Dendritic cell treated with granulocyte-macrophage colony-stimulating factor and Interleukin-4, amounts not matched to agents 40 ng/mL and 50 ng/mL, for 4 days (primary cell): ENCODE data around the gene CLDN34.

Source experiments
- H3K27ac Mint-ChIP-seq: one replicate; pipeline ENCODE4 v1.8.0; 2022; ENCODE audit warnings: mild to moderate bottlenecking, mixed read lengths
- H3K27me3 Mint-ChIP-seq: one replicate; pipeline ENCODE4 v1.8.0; 2022; ENCODE audit warnings: mild to moderate bottlenecking, mixed read lengths
- H3K36me3 Mint-ChIP-seq: one replicate; pipeline ENCODE4 v1.8.0; 2022; ENCODE audit warnings: low read depth, mixed read lengths
- H3K4me1 Mint-ChIP-seq: one replicate; pipeline ENCODE4 v1.8.0; 2022; ENCODE audit warnings: low read depth, mixed read lengths
- H3K4me3 Mint-ChIP-seq: one replicate; pipeline ENCODE4 v1.8.0; 2022; ENCODE audit warnings: mild to moderate bottlenecking, moderate library complexity, mixed read lengths
- H3K9me3 Mint-ChIP-seq: one replicate; pipeline ENCODE4 v1.8.0; 2022; ENCODE audit warnings: mixed read lengths
- intact Hi-C: fragments of 100-400 bp; cut with micrococcal nuclease; formaldehyde crosslinking; loops from one replicate; pipeline ENCODE4 v1.15.0; 2022

CLDN34 gene, protein sequence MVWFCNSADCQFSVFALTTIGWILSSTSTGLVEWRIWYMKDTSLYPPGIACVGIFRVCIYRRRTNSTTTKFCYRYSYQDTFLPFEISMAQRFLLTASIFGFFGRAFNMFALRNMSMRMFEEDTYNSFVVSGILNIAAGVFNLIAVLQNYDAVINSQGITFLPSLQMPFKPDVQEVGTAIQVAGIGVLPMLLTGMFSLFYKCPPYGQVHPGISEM

DNA sequence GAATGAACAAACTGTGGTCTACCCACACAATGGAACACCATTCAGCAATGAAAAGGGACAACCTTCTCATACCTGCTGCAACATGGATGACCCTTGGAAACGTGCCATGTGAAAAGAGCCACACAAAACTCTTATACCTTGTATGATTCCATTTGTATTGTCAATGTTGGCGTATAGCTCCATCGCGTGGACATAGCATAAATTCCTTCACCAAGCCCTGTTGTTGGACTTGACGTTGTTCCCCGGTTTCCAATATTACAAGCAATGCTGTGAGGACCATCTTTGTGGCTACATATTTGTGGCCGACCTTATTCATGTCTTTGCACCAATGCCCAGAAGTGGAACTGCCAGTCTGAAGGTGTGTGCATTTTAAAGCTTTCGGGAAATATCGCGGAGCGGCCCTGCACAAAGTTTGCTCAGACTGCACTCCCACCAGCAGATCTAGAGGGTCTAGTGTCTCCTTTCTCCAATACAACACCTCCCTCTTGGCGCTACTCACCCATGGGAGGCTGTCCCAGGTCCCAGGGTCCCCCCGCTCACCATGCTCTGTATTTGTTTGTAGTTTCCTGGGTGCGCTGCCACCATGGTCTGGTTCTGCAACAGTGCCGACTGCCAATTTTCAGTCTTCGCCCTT, at the start of gene CLDN34:
TSS of gene CLDN34 (plus strand) at position 584 of the 634 bp plus-strand sequence. CDS start at position 584, 0 bp downstream.
- Mint-ChIP-seq H3K36me3 (no peaks in the 10 kb centered on the region), H3K4me1 (no peaks in the 10 kb centered on the region), H3K9me3 (no peaks in the 10 kb centered on the region), H3K4me3 (no peak within 1 kb of the TSS), H3K27ac (no peak within 1 kb of the TSS), H3K27me3 (no peaks in the 10 kb centered on the region)
- intact Hi-C loops, result no loop called here

DNA sequence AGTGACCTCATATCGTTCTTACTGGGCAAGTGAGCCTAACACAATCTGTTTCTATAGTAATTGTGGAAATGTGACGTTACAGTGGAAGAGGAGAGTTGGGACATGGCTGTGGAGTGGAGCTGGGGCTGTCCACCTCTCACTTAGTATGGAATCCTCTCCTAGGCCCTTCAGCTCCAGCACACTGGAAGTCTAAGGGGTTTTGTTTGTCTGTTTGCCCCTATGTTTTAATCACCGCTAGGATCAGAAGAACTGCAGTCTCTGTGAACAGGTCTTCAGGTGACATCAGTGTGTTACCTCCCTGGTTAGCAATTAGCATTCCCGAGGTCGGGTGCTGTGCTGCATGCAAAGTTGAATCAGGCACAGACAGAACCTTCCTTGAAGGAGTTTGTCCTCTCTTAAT, 49.3 kb upstream of the CLDN34 start:
- Mint-ChIP-seq H3K9me3 (peaks cover 10% of the 10 kb centered on the region), H3K4me1 (no peaks in the 10 kb centered on the region), H3K27ac (no peak overlapping the region), H3K27me3 (peaks cover 16% of the 10 kb centered on the region), H3K36me3 (no peaks in the 10 kb centered on the region), H3K4me3 (no peak overlapping the region)
- intact Hi-C loops, result no loop called here

DNA sequence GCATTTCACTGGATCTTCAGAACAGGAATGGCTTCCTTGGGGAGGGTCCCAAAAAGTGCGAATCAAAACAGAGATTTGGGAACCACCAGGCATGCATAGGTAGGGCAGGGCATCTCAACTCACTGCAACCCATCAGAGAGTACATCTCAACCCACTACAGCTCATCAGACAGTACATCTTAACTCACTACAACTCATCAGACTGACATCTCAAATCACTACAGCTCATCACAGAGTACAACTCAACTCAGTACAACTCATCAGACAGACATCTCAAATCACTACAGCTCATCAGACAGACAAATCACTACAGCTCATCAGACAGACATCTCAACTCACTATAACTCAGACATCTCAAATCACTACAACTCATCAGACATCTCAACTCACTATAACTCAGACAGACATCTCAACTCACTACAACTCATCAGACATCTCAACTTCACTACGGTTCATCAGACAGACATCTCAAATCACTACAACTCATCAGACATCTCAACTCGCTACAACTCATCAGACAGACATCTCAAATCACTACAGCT, 47.5 kb upstream of the CLDN34 start:
- no peak overlapping the region for H3K27ac Mint-ChIP-seq
- intact Hi-C loops, result no loop called here
- peaks cover 9% of the 10 kb centered on the region for H3K27me3 Mint-ChIP-seq
- H3K4me3 Mint-ChIP-seq, result no peak overlapping the region
- H3K36me3 Mint-ChIP-seq, result no peaks in the 10 kb centered on the region
- no peaks in the 10 kb centered on the region for H3K4me1 Mint-ChIP-seq
- peaks cover 10% of the 10 kb centered on the region for H3K9me3 Mint-ChIP-seq

DNA sequence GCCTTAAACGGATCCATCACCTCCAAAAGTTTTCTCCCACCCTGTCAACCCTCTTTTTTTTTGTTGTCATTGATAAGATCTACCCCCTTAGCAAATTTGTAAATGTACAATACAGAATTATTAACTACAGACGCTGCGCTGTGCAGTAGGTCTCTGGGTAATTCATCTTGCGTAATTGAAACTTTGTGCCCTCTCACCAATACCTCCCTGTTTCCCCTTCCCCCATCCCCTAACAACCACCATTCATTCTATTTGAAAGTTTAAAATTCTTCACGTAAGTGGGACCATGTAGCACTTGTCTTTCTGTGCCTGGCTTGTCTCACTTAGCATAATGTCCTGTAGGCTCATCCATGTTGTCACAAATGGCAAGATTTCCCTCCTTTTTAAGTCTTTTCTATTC, 45.8 kb upstream of the CLDN34 start:
- peaks cover 10% of the 10 kb centered on the region for H3K9me3 Mint-ChIP-seq
- peaks cover 9% of the 10 kb centered on the region for H3K27me3 Mint-ChIP-seq
- no peaks in the 10 kb centered on the region for H3K4me1 Mint-ChIP-seq
- no peak overlapping the region for H3K27ac Mint-ChIP-seq
- H3K4me3 Mint-ChIP-seq, result no peak overlapping the region
- H3K36me3 Mint-ChIP-seq, result no peaks in the 10 kb centered on the region
- intact Hi-C loops, result no loop called here

DNA sequence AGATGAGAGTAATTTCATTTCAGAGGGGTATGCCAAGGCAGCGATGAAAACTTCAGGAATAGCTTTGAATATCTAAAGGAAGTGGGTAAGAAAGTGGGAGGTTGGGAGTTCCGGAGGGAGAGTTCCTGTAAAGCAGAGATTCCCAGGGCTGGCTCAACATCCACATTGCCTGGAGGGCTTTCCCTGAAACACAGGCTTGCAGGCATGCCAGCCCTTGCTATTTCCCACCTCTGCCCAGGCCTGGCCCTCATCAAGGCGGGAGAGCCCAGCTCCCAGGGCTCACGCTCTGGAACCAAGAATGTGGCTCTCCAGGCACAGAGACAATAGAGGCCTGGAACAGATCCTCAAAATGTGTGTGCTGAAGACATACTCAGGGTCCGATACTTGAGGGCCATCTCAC, 43.8 kb upstream of the CLDN34 start:
- no peaks in the 10 kb centered on the region for H3K4me1 Mint-ChIP-seq
- intact Hi-C loops, result no loop called here
- H3K27me3 Mint-ChIP-seq, result peaks cover 6% of the 10 kb centered on the region
- no peak overlapping the region for H3K27ac Mint-ChIP-seq
- H3K9me3 Mint-ChIP-seq, result peaks cover 10% of the 10 kb centered on the region
- H3K4me3 Mint-ChIP-seq, result no peak overlapping the region
- no peaks in the 10 kb centered on the region for H3K36me3 Mint-ChIP-seq

DNA sequence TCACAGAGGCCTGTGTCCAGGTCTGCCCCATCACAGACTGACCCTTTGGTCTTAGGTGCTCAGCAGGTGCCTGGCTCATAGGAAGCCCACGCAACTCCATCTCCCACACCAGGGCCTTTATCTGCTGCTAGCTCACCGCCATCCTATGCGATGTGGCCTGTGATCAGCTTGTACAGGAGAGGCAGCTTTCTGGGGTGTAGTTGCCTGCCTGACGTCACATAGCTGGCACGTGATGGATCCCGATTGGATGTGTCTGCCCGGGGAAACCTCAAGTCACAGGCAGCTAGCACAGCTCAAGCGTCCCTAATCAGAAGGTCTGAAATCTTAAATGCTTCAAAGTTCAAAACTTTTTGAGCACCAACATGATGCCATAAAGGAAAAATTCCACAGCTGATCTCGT, 41.2 kb upstream of the CLDN34 start:
- H3K4me1 Mint-ChIP-seq, result no peaks in the 10 kb centered on the region
- no peaks in the 10 kb centered on the region for H3K36me3 Mint-ChIP-seq
- H3K27me3 Mint-ChIP-seq, result no peaks in the 10 kb centered on the region
- no peak overlapping the region for H3K27ac Mint-ChIP-seq
- H3K4me3 Mint-ChIP-seq, result no peak overlapping the region
- H3K9me3 Mint-ChIP-seq, result peaks cover 8% of the 10 kb centered on the region
- intact Hi-C loops, result no loop called here

DNA sequence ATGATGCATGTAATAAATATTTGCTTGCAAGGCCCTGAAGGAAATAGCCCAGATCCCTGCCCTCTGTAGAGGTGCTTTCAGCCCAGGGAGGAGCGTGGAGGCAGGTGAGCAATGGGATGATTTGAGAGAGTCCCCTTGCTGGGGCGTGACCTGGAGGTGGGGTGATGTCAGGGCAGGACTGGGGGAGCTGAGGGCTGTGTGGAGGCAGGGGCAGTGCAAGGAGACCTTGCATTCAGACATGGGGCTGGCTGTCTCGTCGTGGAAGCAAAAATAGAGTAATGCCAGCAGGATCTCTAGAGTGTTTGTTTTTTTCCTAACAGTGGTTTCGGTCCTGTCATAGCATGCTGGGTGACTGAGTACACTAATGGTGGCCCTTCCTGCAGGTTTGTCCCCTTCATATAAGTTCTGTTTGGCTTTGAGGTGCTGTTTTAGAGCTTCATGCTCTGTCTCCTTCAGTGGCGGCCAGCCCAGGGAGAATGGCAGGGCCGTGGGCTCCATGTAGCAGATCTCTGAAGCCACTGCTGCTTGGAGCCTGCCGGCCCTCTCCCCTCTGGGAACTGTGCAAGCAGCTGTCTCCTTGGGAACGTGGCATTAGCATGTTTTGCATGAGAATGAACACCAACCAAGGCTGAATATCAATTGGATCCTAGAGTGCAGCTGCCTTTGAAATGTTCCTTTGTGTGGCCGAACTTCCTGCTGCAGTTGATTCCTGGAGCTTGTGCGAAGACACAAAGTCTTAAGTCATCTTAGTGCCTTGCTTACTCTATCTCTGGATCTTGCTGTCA, 39.3 kb upstream of the CLDN34 start:
- Mint-ChIP-seq H3K27ac (no peak overlapping the region), H3K36me3 (no peaks in the 10 kb centered on the region), H3K4me1 (no peaks in the 10 kb centered on the region), H3K4me3 (no peak overlapping the region), H3K27me3 (peaks cover 2% of the 10 kb centered on the region), H3K9me3 (no peaks in the 10 kb centered on the region)
- intact Hi-C loops, result no loop called here

DNA sequence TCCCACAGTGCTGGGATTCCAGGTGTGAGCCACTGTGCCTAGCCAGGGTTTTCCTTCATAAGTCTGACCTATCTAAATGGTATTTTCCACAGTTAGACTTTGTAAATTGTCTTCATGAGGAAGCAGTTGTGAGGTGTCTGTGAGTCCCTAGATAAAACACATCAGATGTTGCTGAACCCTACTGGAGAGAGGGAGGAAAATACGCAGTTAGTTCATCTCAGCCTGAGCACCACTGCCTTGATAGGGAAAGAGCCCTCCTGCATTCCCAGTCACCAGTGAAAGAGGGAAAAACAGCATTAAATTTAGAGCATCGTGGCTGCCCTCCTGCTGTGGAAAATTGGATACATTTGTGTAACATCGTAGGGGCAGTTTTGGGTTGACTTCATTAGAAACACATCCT, 31.7 kb upstream of the CLDN34 start:
- Mint-ChIP-seq H3K27me3 (peaks cover 11% of the 10 kb centered on the region), H3K27ac (no peak overlapping the region), H3K36me3 (no peaks in the 10 kb centered on the region), H3K4me3 (no peak overlapping the region), H3K4me1 (peaks cover 4% of the 10 kb centered on the region), H3K9me3 (no peaks in the 10 kb centered on the region)
- intact Hi-C loops, result no loop called here

DNA sequence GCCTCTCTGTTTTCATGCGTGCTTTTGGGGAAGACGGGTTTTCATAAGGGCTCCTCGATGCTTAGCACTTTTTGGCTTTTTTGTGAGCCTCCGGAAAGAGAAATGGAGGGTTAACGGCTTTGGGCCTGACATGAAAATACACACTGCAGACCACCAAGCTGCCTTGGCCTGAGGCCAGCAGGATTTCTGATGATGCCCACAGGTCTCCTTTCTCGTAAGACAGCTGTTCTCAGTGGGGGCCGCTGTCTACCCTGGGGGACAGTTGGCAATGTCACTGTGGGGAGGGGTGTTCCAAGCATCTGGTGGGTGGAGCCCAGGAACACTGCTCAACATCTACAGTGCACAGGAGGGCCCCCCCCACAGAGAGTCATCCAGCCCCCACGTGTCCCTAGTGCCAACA, 29.4 kb upstream of the CLDN34 start:
- Mint-ChIP-seq H3K9me3 (no peaks in the 10 kb centered on the region), H3K4me3 (no peak overlapping the region), H3K4me1 (peaks cover 10% of the 10 kb centered on the region), H3K27ac (no peak overlapping the region), H3K27me3 (peaks cover 14% of the 10 kb centered on the region), H3K36me3 (no peaks in the 10 kb centered on the region)
- intact Hi-C loops, result no loop called here

DNA sequence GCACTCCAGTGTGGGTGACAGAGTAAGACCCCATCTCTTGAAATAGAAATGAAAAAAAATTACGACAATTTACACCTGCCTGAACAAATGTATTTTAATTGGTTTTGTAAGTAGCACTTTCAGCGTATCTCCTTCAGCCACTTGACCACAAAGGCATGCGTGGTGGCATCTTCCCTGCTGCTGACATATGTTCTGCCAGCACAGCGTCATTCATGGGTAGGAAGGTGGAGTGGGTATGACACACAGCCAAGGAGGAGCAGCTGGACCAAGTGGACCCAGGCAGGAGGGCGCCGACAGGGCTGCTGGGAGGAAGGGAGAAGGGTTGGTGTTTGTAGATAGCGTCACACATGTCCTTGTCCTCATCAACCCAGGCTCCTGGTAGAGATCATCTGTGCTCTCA, 28.6 kb upstream of the CLDN34 start:
- no peak overlapping the region for H3K4me3 Mint-ChIP-seq
- H3K9me3 Mint-ChIP-seq, result no peaks in the 10 kb centered on the region
- no peaks in the 10 kb centered on the region for H3K36me3 Mint-ChIP-seq
- peaks cover 10% of the 10 kb centered on the region for H3K4me1 Mint-ChIP-seq
- intact Hi-C loops, result no loop called here
- H3K27ac Mint-ChIP-seq, result no peak overlapping the region
- peaks cover 14% of the 10 kb centered on the region for H3K27me3 Mint-ChIP-seq

DNA sequence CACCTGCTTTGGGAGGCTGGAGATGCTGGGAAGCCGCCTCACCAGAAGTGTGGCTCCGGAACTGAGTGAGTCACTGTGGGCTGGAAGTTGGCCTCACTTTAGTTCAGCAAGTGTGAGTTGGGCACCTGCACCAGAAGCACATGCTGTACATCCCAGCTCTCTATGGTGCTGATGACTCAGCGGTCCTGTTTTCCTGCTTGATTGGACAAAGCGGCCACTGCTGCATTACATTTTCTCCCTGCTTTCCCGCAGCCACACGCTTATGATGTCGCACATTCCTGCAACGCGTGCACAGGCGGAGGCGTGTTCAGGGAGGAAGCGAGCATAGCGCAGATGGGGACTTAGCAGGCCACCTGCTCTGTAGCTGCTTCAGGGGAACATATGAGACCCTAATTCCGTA, 26.7 kb upstream of the CLDN34 start:
- no peak overlapping the region for H3K27ac Mint-ChIP-seq
- no peaks in the 10 kb centered on the region for H3K36me3 Mint-ChIP-seq
- no peak overlapping the region for H3K4me3 Mint-ChIP-seq
- H3K4me1 Mint-ChIP-seq, result peaks cover 10% of the 10 kb centered on the region
- peaks cover 14% of the 10 kb centered on the region for H3K27me3 Mint-ChIP-seq
- no peaks in the 10 kb centered on the region for H3K9me3 Mint-ChIP-seq
- intact Hi-C loops, result no loop called here

DNA sequence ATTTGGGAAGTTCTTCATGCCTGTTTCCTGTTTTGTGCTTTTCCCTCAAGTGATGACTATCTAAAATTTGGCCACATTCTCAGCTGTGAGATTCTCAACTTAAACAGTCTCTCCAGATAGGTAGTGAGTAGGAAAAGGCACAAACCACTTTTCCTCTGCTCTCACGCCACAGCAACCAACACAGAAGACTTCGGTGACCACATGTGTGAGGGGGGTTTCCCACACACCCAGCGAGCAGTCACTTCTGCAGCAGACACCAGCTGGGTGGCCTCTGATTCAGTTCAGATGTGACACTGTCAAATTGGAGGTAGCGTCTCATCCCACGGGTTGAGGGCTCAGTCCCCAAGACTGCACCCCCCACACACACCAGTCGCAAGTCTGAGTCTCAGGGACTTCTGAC, 25.1 kb upstream of the CLDN34 start:
- H3K27ac Mint-ChIP-seq, result no peak overlapping the region
- peaks cover 17% of the 10 kb centered on the region for H3K27me3 Mint-ChIP-seq
- H3K36me3 Mint-ChIP-seq, result no peaks in the 10 kb centered on the region
- no peaks in the 10 kb centered on the region for H3K9me3 Mint-ChIP-seq
- H3K4me3 Mint-ChIP-seq, result no peak overlapping the region
- intact Hi-C loops, result no loop called here
- peaks cover 10% of the 10 kb centered on the region for H3K4me1 Mint-ChIP-seq

DNA sequence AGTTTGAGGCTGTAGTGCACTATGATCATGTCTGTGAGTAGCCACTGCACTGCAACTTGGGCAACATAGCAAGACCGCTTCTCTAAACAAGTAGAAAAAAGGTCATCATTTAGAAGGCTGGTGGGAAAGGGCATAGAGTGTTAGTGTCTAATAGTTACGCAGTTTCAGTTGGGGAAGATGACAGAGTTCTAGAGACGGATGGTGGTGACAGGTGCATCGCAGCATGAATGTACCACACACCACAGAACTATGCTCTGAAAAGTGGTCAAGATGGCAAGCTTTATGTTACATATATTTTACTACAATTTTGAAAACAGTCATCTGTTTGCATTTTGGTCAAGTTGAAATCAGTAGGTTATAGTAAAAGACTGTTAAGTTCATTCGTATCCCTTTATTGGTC, 23.7 kb upstream of the CLDN34 start:
- Mint-ChIP-seq H3K27me3 (peaks cover 18% of the 10 kb centered on the region), H3K4me1 (peaks cover 10% of the 10 kb centered on the region), H3K27ac (no peak overlapping the region), H3K9me3 (no peaks in the 10 kb centered on the region), H3K36me3 (no peaks in the 10 kb centered on the region), H3K4me3 (no peak overlapping the region)
- intact Hi-C loops, result no loop called here

DNA sequence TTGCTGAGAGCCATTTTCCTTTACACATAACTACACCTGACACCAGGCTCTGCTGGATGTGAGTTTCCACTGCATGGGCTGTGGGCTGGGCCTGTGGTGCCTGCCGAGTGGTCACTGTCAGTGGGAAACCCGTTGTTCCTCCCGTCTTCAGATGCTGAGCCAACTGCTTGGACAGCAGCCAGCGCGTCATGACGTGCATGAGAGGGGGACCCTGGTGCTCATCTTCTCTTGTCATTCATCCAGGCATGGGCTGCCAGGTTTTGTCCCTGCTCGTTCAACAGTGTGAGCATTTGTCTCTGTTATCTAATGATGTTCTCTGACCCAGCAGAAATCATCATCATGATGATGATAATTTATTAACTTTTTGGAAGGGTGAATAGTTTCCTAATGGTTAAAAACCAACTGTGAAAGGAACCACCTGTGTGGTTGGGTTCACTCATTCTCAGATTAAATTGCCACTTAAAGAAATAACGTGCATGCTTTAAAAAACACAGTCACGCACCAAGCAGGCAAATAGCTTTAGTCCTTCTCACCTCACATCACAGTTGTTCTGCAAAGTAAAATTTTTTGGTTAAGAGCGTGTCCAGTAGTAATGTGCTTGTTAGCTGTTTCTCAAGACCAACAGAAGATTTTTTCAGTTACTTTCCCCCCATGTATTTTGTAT, 19.9 kb upstream of the CLDN34 start:
- intact Hi-C loops, result no loop called here
- no peaks in the 10 kb centered on the region for H3K4me1 Mint-ChIP-seq
- H3K27me3 Mint-ChIP-seq, result peaks cover 15% of the 10 kb centered on the region
- no peak overlapping the region for H3K4me3 Mint-ChIP-seq
- H3K36me3 Mint-ChIP-seq, result no peaks in the 10 kb centered on the region
- H3K9me3 Mint-ChIP-seq, result no peaks in the 10 kb centered on the region
- H3K27ac Mint-ChIP-seq, result no peak overlapping the region
